Effector memory CD4-positive, alpha-beta T cell (primary cell): Measurements from ENCODE around the gene DDX27.

Source experiments
- DNase-seq, 3 donors: peaks; one replicate each; pipeline ENCODE4 v3.0.0-alpha.2; 2020
- H3K27ac ChIP-seq: 2 replicates; pipeline ENCODE4 v1.7.0; 2013; ENCODE audit warnings: mild to moderate bottlenecking, low read length, moderate library complexity; ENCODE audit not compliant: insufficient read depth, poor library complexity, severe bottlenecking
- H3K27me3 ChIP-seq: replicated peaks from 2 replicates; pipeline ENCODE4 v1.7.0; 2013; ENCODE audit warnings: mild to moderate bottlenecking, low read length; ENCODE audit not compliant: insufficient read depth, control insufficient read depth, poor library complexity, severe bottlenecking
- H3K36me3 ChIP-seq: 2 replicates; pipeline ENCODE4 v1.7.0; 2013; ENCODE audit warnings: mild to moderate bottlenecking, low read length, moderate library complexity; ENCODE audit not compliant: control insufficient read depth, insufficient read depth
- H3K4me1 ChIP-seq: 2 replicates; pipeline ENCODE4 v1.7.0; 2013; ENCODE audit warnings: low read length, mild to moderate bottlenecking; ENCODE audit not compliant: control insufficient read depth, insufficient read depth, poor library complexity, severe bottlenecking
- H3K4me3 ChIP-seq: 2 replicates; pipeline ENCODE4 v1.7.0; 2013; ENCODE audit warnings: low read length, low read depth, mild to moderate bottlenecking; ENCODE audit not compliant: insufficient read depth, poor library complexity, severe bottlenecking
- H3K9me3 ChIP-seq: 2 replicates; pipeline ENCODE4 v1.7.0; 2013; ENCODE audit warnings: mild to moderate bottlenecking, low read length, moderate library complexity; ENCODE audit not compliant: control insufficient read depth
- total RNA-seq, 3 donors: gene quantifications; one replicate each; lab custom pipeline; 2026; lab: John Stamatoyannopoulos, UW

The DDX27 gene
- 116 to 151 (median 129) reads per million in 3 donors for total RNA-seq

- DNase-seq = peak; percentile 93 to 97 (median 97)
- H3K9me3 ChIP-seq = no peaks in the 10 kb centered on the region
These were observed at the start of gene DDX27 for GRCh38 chr20:49219091-49219923. Gene DDX27 (plus strand): TSS chr20:49219416. CDS start chr20:49219449, 33 bp downstream.

DNA sequence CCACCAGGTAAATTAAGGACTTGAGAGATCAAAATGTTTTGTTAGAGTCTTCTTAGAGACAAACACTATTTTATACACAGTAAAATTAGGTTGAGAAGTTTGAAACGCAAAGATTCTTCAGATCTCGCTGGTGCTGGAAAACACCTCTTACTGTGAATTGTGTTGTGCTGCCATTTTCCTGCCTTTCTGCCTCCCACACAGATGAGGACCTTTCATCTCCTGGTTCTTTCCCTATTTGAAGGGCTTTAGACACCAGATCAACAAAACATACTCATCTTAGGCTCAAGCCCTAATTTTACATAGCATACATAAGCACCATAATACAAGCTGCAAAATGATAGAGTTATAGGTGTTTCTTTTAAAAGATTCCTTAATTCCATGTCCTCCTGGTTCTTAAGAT lies 49.7 kb upstream of the DDX27 start:
- Histone ChIP-seq H3K27me3 (no peaks in the 10 kb centered on the region), H3K4me1 (peaks cover 15% of the 10 kb centered on the region), H3K36me3 (peaks cover 27% of the 10 kb centered on the region), H3K27ac (no peak overlapping the region), H3K9me3 (no peaks in the 10 kb centered on the region), H3K4me3 (no peak overlapping the region)
- no peak for DNase-seq

More at GRCh38 chr20:49219091-49219923, at the start of gene DDX27:
- H3K4me1 ChIP-seq = peaks cover 8% of the 10 kb centered on the region
- H3K4me3 ChIP-seq = peak within 1 kb of the TSS; percentile 77
- peak within 1 kb of the TSS; percentile 93 for H3K27ac ChIP-seq
- peaks cover 27% of the 10 kb centered on the region for H3K36me3 ChIP-seq
- H3K27me3 ChIP-seq = no peaks in the 10 kb centered on the region

DNA sequence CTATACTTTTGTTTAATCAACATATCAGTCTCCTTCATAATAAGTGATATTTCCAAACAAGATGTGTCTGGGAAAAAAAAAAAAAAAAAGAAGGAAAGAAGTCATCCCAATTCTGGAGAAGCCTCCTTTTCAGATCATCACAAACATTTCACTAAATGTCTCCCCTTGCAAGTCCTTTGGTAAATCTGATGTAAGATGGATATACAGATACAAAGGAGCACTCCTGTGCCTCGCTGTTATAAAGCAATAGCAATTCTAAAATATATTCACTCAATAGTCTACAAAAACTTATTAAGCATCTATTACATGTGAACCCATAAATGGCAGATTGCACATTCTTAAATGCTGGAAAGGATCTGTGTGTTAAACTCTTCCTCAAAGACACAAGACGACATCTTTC lies 48.5 kb upstream of the DDX27 start:
- H3K4me3 ChIP-seq = no peak overlapping the region
- H3K4me1 ChIP-seq = peaks cover 15% of the 10 kb centered on the region
- H3K27me3 ChIP-seq = no peaks in the 10 kb centered on the region
- H3K9me3 ChIP-seq = no peaks in the 10 kb centered on the region
- peaks cover 23% of the 10 kb centered on the region for H3K36me3 ChIP-seq
- DNase-seq = no peak
- no peak overlapping the region for H3K27ac ChIP-seq

DNA sequence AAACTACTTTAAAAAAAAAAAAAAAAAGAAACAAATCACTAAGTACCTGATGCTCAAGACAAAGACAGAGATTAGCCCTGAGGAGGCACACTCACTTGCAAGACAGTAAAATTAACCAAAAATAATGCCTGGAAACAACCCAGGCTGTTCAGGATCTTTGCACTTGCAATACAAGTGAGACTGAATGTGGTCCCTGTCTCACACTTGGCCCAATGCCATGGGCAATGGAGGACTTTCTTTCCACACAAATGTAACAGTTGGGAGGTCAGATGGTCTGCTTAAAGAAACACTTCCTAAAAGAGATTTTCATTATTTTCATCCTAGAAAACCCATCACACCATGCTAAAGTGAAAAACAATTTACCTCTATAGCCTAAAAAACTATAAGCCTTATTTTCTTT lies 47.3 kb upstream of the DDX27 start:
- Histone ChIP-seq H3K36me3 (peaks cover 18% of the 10 kb centered on the region), H3K9me3 (no peaks in the 10 kb centered on the region), H3K27ac (no peak overlapping the region), H3K27me3 (no peaks in the 10 kb centered on the region), H3K4me1 (peaks cover 9% of the 10 kb centered on the region), H3K4me3 (no peak overlapping the region)
- no peak for DNase-seq

DNA sequence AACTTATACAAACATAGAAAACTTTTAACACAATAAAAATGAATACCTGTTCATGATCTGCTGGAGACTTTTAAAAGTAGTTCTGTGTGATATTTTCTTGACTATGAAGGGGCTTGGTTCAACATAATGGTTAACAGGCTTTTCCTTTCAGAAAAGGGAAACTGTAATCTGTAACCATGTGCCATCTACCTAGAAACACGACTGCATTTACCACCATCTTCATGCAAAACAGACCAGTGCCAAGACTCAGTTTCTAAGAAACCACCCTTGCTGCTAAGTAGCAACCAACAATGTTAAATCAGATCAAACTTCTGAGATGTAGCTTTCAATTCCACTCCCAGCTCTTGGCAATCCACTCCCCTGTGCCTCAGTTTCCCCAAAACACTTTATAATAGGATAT lies 46.8 kb upstream of the DDX27 start:
- Histone ChIP-seq H3K36me3 (peaks cover 18% of the 10 kb centered on the region), H3K4me1 (peaks cover 4% of the 10 kb centered on the region), H3K27me3 (no peaks in the 10 kb centered on the region), H3K9me3 (no peaks in the 10 kb centered on the region), H3K4me3 (no peak overlapping the region), H3K27ac (no peak overlapping the region)
- DNase-seq = no peak

DNA sequence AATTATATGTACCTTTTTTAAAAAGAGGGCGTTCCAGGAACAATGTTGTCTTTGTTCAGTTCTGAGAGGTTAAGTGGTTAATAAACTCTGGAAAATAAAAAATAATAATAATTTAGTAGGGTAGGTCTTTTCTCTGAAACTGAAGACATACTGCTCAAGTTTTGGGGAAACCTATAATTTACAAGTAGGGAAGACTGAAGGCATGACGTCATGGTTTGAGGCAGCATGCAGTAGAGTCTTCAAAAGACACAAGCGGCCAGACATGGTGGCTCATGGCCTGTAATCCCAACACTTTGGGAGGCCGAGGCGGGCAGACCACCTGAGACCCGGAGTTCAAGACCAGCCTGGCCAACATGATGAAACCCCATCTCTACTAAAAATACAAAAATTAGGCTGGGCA lies 45.0 kb upstream of the DDX27 start:
- H3K4me1 ChIP-seq = no peaks in the 10 kb centered on the region
- H3K27me3 ChIP-seq = no peaks in the 10 kb centered on the region
- no peak for DNase-seq
- no peaks in the 10 kb centered on the region for H3K9me3 ChIP-seq
- peaks cover 18% of the 10 kb centered on the region for H3K36me3 ChIP-seq
- no peak overlapping the region for H3K4me3 ChIP-seq
- no peak overlapping the region for H3K27ac ChIP-seq

GRCh38 chr20:49179368-49180277 lies 39.6 kb upstream of the DDX27 start:
- Histone ChIP-seq H3K36me3 (no peaks in the 10 kb centered on the region), H3K4me3 (no peak overlapping the region), H3K27ac (no peak overlapping the region), H3K9me3 (no peaks in the 10 kb centered on the region), H3K4me1 (peaks cover 11% of the 10 kb centered on the region), H3K27me3 (no peaks in the 10 kb centered on the region)
- DNase-seq = no peak

- H3K9me3 ChIP-seq = no peaks in the 10 kb centered on the region
- H3K4me1 ChIP-seq = peaks cover 18% of the 10 kb centered on the region
- no peak overlapping the region for H3K4me3 ChIP-seq
- H3K36me3 ChIP-seq = no peaks in the 10 kb centered on the region
- DNase-seq = no peak
- no peaks in the 10 kb centered on the region for H3K27me3 ChIP-seq
- no peak overlapping the region for H3K27ac ChIP-seq
These were observed 37.8 kb upstream of the DDX27 start for GRCh38 chr20:49181265-49181877.

DNA sequence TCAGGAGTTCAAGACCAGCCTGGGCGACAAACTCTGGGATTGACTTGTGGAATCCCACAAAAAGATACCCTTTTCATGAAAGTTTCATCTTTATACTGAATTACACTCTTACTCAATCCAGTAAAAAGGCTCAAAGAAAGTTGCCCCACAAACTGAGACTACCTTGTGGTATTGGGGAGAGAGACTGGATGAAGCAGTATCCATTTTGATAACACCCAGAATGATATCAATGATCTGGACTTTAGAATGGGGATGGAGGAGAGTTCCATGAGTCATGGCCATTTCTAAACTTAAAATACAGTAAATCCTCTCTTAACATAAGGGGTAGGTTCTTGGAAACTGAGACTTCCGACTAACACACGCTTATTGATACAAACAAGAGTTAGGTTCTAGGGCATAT lies 35.8 kb upstream of the DDX27 start:
- no peak for DNase-seq
- no peak overlapping the region for H3K27ac ChIP-seq
- H3K27me3 ChIP-seq = no peaks in the 10 kb centered on the region
- peaks cover 19% of the 10 kb centered on the region for H3K4me1 ChIP-seq
- H3K36me3 ChIP-seq = no peaks in the 10 kb centered on the region
- no peaks in the 10 kb centered on the region for H3K9me3 ChIP-seq
- no peak overlapping the region for H3K4me3 ChIP-seq
